Measurements from ENCODE around the gene WNT4. TPM values are rescaled to one million over a fixed set of nuclear protein-coding genes. Genes with fewer than 3 reads are reported as not detected.

WNT4 gene
- total RNA-seq, 2 donors from 2014 or later = not detected

Other genes with a start within 250 kb of the WNT4 start
- 10 to 100 TPM in 1 of 2 donors, 1 to 10 TPM in 1; 4.4 to 11.5 TPM for gene HSPG2, start 205.8 kb downstream of the WNT4 start, total RNA-seq
- gene CELA3B, start 166.1 kb downstream of the WNT4 start, total RNA-seq = not detected
- not detected for gene CELA3A, start 141.4 kb downstream of the WNT4 start, total RNA-seq
- gene CDC42, start 90.4 kb downstream of the WNT4 start, total RNA-seq = 100 to 1,000 TPM; 292 to 349 TPM

All from activated T-cell treated with anti-CD3 and anti-CD28 coated beads, Interleukin-2, amount 50 U/mL, for 72 hours (primary cell).